Liver (tissue), 3 donors: Measurements from ENCODE around the gene LMOD2.

ENCODE experiments used
- CTCF ChIP-seq: fragments of 150-350 bp; IDR thresholded peaks from 2 replicates; pipeline ENCODE4 v1.5.1; 2017; ENCODE audit warnings: improper control_type of control experiment, low read depth, low read length; ENCODE audit not compliant: missing input control
- GABPA ChIP-seq, 2 donors: IDR thresholded peaks in 1 of 2; conservative IDR thresholded peaks in 1 of 2; 2 replicates each; pipeline ENCODE4 v1.6.1; 2016; ENCODE audit warnings: antibody characterized with exemption in 2 of 2, mild to moderate bottlenecking in 1 of 2, moderate library complexity in 1 of 2
- RAD21 ChIP-seq, 2 donors: IDR thresholded peaks; 2 replicates each; pipeline ENCODE4 v1.6.1; 2016; ENCODE audit warnings: antibody characterized with exemption in 2 of 2, mild to moderate bottlenecking in 2 of 2
- RXRA ChIP-seq, 2 donors: IDR thresholded peaks; 2 replicates each; pipeline ENCODE4 v1.6.1; 2017 to 2018; ENCODE audit warnings: antibody characterized with exemption in 2 of 2, mild to moderate bottlenecking in 1 of 2
- TAF1 ChIP-seq: conservative IDR thresholded peaks from 2 replicates; pipeline ENCODE4 v1.6.1; 2016; ENCODE audit warnings: antibody characterized with exemption, mild to moderate bottlenecking
- YY1 ChIP-seq: IDR thresholded peaks from 2 replicates; pipeline ENCODE4 v1.6.1; 2016; ENCODE audit warnings: antibody characterized with exemption, mild to moderate bottlenecking
- TF ChIP-seq, protein P1 (sequence below): IDR thresholded peaks from 2 replicates; pipeline ENCODE4 v1.6.1; 2016; ENCODE audit warnings: antibody characterized with exemption
- TF ChIP-seq, protein P2 (sequence below): IDR thresholded peaks from 2 replicates; pipeline ENCODE4 v1.6.1; 2016; ENCODE audit warnings: antibody characterized with exemption, mild to moderate bottlenecking
- donor health status: healthy.
- donor health status: healthy.

DNA sequence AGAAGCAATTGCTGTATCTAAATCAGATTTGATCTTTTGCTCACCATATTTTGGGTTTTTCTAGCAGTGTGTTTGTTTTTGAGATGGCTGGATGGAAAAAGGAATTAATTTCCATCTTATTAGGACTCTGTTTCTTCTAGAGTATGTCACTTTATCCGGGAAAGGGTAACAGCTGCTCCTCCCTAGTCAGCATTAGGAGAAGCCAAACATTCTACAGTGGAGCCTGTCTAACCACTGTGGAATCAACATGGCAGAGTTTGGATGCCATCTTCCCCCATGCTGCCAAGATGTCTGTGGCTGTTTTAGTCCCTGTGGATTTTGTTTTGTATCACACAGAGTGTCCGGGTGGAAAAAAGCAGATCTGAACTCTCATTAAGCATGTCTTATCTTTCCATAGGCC is 16.0 kb upstream of the LMOD2 start:
- TF ChIP-seq CTCF, result no peak
- TF ChIP-seq YY1, result no peak
- no peak for TF ChIP-seq RAD21 (IDR thresholded peaks at IDR 0.05)
- TF ChIP-seq, protein P1, sequence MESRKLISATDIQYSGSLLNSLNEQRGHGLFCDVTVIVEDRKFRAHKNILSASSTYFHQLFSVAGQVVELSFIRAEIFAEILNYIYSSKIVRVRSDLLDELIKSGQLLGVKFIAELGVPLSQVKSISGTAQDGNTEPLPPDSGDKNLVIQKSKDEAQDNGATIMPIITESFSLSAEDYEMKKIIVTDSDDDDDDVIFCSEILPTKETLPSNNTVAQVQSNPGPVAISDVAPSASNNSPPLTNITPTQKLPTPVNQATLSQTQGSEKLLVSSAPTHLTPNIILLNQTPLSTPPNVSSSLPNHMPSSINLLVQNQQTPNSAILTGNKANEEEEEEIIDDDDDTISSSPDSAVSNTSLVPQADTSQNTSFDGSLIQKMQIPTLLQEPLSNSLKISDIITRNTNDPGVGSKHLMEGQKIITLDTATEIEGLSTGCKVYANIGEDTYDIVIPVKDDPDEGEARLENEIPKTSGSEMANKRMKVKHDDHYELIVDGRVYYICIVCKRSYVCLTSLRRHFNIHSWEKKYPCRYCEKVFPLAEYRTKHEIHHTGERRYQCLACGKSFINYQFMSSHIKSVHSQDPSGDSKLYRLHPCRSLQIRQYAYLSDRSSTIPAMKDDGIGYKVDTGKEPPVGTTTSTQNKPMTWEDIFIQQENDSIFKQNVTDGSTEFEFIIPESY, result no peak
- no peak for TF ChIP-seq TAF1
- TF ChIP-seq, protein P2, sequence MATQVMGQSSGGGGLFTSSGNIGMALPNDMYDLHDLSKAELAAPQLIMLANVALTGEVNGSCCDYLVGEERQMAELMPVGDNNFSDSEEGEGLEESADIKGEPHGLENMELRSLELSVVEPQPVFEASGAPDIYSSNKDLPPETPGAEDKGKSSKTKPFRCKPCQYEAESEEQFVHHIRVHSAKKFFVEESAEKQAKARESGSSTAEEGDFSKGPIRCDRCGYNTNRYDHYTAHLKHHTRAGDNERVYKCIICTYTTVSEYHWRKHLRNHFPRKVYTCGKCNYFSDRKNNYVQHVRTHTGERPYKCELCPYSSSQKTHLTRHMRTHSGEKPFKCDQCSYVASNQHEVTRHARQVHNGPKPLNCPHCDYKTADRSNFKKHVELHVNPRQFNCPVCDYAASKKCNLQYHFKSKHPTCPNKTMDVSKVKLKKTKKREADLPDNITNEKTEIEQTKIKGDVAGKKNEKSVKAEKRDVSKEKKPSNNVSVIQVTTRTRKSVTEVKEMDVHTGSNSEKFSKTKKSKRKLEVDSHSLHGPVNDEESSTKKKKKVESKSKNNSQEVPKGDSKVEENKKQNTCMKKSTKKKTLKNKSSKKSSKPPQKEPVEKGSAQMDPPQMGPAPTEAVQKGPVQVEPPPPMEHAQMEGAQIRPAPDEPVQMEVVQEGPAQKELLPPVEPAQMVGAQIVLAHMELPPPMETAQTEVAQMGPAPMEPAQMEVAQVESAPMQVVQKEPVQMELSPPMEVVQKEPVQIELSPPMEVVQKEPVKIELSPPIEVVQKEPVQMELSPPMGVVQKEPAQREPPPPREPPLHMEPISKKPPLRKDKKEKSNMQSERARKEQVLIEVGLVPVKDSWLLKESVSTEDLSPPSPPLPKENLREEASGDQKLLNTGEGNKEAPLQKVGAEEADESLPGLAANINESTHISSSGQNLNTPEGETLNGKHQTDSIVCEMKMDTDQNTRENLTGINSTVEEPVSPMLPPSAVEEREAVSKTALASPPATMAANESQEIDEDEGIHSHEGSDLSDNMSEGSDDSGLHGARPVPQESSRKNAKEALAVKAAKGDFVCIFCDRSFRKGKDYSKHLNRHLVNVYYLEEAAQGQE, result no peak
- no peak for TF ChIP-seq GABPA (IDR thresholded peaks at IDR 0.05 in 1 of 2, conservative IDR thresholded peaks at IDR 0.05 in 1 of 2)
- TF ChIP-seq RXRA (IDR thresholded peaks at IDR 0.05), result no peak
